Smooth muscle cell (in vitro differentiated cells): ENCODE measurements around the gene TP53BP1. TPM values are rescaled to one million over a fixed set of nuclear protein-coding genes. Genes with fewer than 3 reads are reported as not detected.
"Not testable (repeated sequence)": the region's sequence is repeated elsewhere in the genome, so short reads cannot be mapped to it uniquely, and the experiment has no call there.

Experiments
- DNase-seq: peaks from one replicate; lab custom pipeline; 2025; ENCODE audit not compliant: unreplicated experiment; lab: John Stamatoyannopoulos, UW
- H2AFZ ChIP-seq: fragments of 200-600 bp; sonication (generic); 2 replicates; pipeline ENCODE4 v1.6.0; 2016; ENCODE audit warnings: antibody characterized with exemption, low read depth, mild to moderate bottlenecking
- H3F3A ChIP-seq: fragments of 200-600 bp; sonication (generic); 2 replicates; pipeline ENCODE4 v1.6.0; 2017; ENCODE audit warnings: antibody characterized with exemption, low read depth
- H3K27ac ChIP-seq: fragments of 200-600 bp; sonication (generic); 2 replicates; pipeline ENCODE4 v1.5.1; 2016; ENCODE audit warnings: low read depth, mild to moderate bottlenecking
- H3K27me3 ChIP-seq: fragments of 200-600 bp; sonication (generic); 2 replicates; pipeline ENCODE4 v1.6.1; 2016; ENCODE audit warnings: low read depth, mild to moderate bottlenecking
- H3K36me3 ChIP-seq: fragments of 200-600 bp; sonication (generic); 2 replicates; pipeline ENCODE4 v1.5.1; 2016; ENCODE audit warnings: low read depth
- H3K4me1 ChIP-seq: fragments of 200-600 bp; sonication (generic); 2 replicates; pipeline ENCODE4 v1.5.1; 2016; ENCODE audit warnings: low read depth
- H3K4me2 ChIP-seq: fragments of 200-600 bp; sonication (generic); 2 replicates; pipeline ENCODE4 v1.6.0; 2016; ENCODE audit warnings: mild to moderate bottlenecking
- H3K4me3 ChIP-seq: fragments of 200-600 bp; sonication (generic); 2 replicates; pipeline ENCODE4 v1.5.1; 2016; ENCODE audit warnings: mild to moderate bottlenecking
- H3K79me2 ChIP-seq: fragments of 200-600 bp; sonication (generic); 2 replicates; pipeline ENCODE4 v1.6.0; 2016; ENCODE audit warnings: low read depth, mild to moderate bottlenecking
- H3K9ac ChIP-seq: fragments of 200-600 bp; sonication (generic); 2 replicates; pipeline ENCODE4 v1.6.0; 2016; ENCODE audit warnings: low read depth
- H3K9me3 ChIP-seq: fragments of 200-600 bp; sonication (generic); replicated peaks from 2 replicates; pipeline ENCODE4 v1.5.1; 2016; ENCODE audit warnings: low read depth
- H4K20me1 ChIP-seq: fragments of 200-600 bp; sonication (generic); 2 replicates; pipeline ENCODE4 v1.6.0; 2016; ENCODE audit warnings: low read depth
- CTCF ChIP-seq: fragments of 200-600 bp; sonication (generic); IDR thresholded peaks from 2 replicates; pipeline ENCODE4 v1.5.1; 2017; ENCODE audit warnings: borderline replicate concordance, mild to moderate bottlenecking, antibody characterized with exemption; ENCODE audit not compliant: insufficient read depth, poor library complexity, severe bottlenecking
- WGBS: methylation state at CpG from one replicate; pipeline ENCODE4 v1.1.7; 2016; ENCODE audit warnings: low lambda C conversion rate; 5-methylcytosine and 5-hydroxymethylcytosine counted together
- polyA plus RNA-seq: library from polyadenylated mRNA; unstranded; fragments of >200 nt; fragmentation: Nextera tagmentation; extraction: Ambion mirVana; gene quantifications from 2 replicates; pipeline ENCODE4 v1.2.1, GENCODE V29; 2016
- total RNA-seq: library from RNA; depleted of rRNA; stranded (reverse); fragments of >200 nt; gene quantifications from 2 replicates; pipeline ENCODE4 v1.2.3, GENCODE V29; 2014

TP53BP1 gene
- total and polyA plus RNA-seq, 2 experiments from 2014 or later, result 24.1 to 41.5 TPM

GRCh38 chr15:43534897-43535296 lies 41.9 kb upstream of the TP53BP1 start:
- Histone ChIP-seq H3K4me3 (no peak overlapping the region), H3K9me3 (no peaks in the 10 kb centered on the region), H4K20me1 (no peaks in the 10 kb centered on the region), H2AFZ (no peak overlapping the region), H3K9ac (no peak overlapping the region), H3K4me1 (peaks cover 8% of the 10 kb centered on the region), H3F3A (no peaks in the 10 kb centered on the region), H3K27me3 (no peaks in the 10 kb centered on the region), H3K4me2 (no peak overlapping the region), H3K27ac (no peak overlapping the region), H3K36me3 (no peaks in the 10 kb centered on the region), H3K79me2 (no peaks in the 10 kb centered on the region)
- DNase-seq, result no peak
- WGBS, result 92% methylated on average over 3 of the region's 3 CpGs
- no peak for TF ChIP-seq CTCF

- H3K36me3 ChIP-seq, H3K9ac ChIP-seq, H3K4me1 ChIP-seq, H4K20me1 ChIP-seq, H3K27ac ChIP-seq, H3K9me3 ChIP-seq, H3K4me2 ChIP-seq, H3K4me3 ChIP-seq, H3K27me3 ChIP-seq, DNase-seq, H3F3A ChIP-seq, H2AFZ ChIP-seq, H3K79me2 ChIP-seq: not testable (repeated sequence)
- 89% methylated on average over 5 of the region's 5 CpGs for WGBS
Measured at GRCh38 chr15:43532826-43533225, 39.9 kb upstream of the TP53BP1 start.

GRCh38 chr15:43531018-43531670 lies 38.2 kb upstream of the TP53BP1 start:
- H3K27ac ChIP-seq, result no peak overlapping the region
- no peak for TF ChIP-seq CTCF
- no peak overlapping the region for H3K4me3 ChIP-seq
- peaks cover 8% of the 10 kb centered on the region for H3K4me1 ChIP-seq
- H3F3A ChIP-seq, result no peaks in the 10 kb centered on the region
- H3K4me2 ChIP-seq, result no peak overlapping the region
- no peaks in the 10 kb centered on the region for H3K79me2 ChIP-seq
- 51% methylated on average over 7 of the region's 7 CpGs for WGBS
- DNase-seq, result no peak
- no peaks in the 10 kb centered on the region for H3K27me3 ChIP-seq
- no peaks in the 10 kb centered on the region for H3K36me3 ChIP-seq
- peaks cover 7% of the 10 kb centered on the region for H4K20me1 ChIP-seq
- H3K9ac ChIP-seq, result no peak overlapping the region
- no peak overlapping the region for H2AFZ ChIP-seq
- H3K9me3 ChIP-seq, result no peaks in the 10 kb centered on the region

- Histone ChIP-seq H3K27ac (no peak overlapping the region), H3K4me3 (no peak overlapping the region), H3K27me3 (no peaks in the 10 kb centered on the region), H3K4me2 (no peak overlapping the region), H2AFZ (no peak overlapping the region), H4K20me1 (peaks cover 7% of the 10 kb centered on the region), H3F3A (no peaks in the 10 kb centered on the region), H3K79me2 (no peaks in the 10 kb centered on the region), H3K36me3 (no peaks in the 10 kb centered on the region), H3K9ac (no peak overlapping the region), H3K9me3 (no peaks in the 10 kb centered on the region), H3K4me1 (peaks cover 8% of the 10 kb centered on the region)
- DNase-seq, result no peak
- WGBS, result 93% methylated on average over 12 of the region's 12 CpGs
- TF ChIP-seq CTCF, result no peak
Measured at GRCh38 chr15:43529587-43530345, 36.8 kb upstream of the TP53BP1 start.
